K562 (cell line): ENCODE data around the gene MED17. TPM values are rescaled to one million over a fixed set of nuclear protein-coding genes. Genes with fewer than 3 reads are reported as not detected.
"Not testable (repeated sequence)": the region's sequence is repeated elsewhere in the genome, so short reads cannot be mapped to it uniquely, and the experiment has no call there.

Experiments
- ATAC-seq: fragments of 200-7000 bp; cut with Tn5 transposase; 3 replicates; pipeline ENCODE4 v1.9.1; 2020; ENCODE audit warnings: moderate library complexity
- BruUV-seq: library from RNA; stranded (reverse); fragments of 400-500 nt; replicated peaks from 2 replicates; lab custom pipeline; 2021; lab: Mats Ljungman, UMichigan
- CTCF ChIA-PET: fragments of 300-600 bp; formaldehyde crosslinking; extraction: SDS; loops from one replicate; lab custom pipeline; 2021; ENCODE audit warnings: low intra/inter-chr PET ratio; lab: Yijun Ruan, JAX
- POLR2A ChIA-PET: fragments of 300-600, 350-650 bp; sonication (Branson Sonifier 250); formaldehyde crosslinking; extraction: SDS; loops from one replicate; lab custom pipeline; 2021; ENCODE audit warnings: antibody characterized with exemption, inconsistent platforms; lab: Yijun Ruan, JAX
- DNase-seq, 4 experiments: peaks; one replicate each; pipeline versions ENCODE4 v3.0.0 to v3.0.0-alpha.2; 2011 to 2018; ENCODE audit warnings: low spot score in 3 of 4, mixed read lengths in 3 of 4; ENCODE audit errors: extremely low read depth in 1 of 4
- FAIRE-seq: peaks from 2 replicates; lab custom pipeline; 2011; peaks lifted over from hg19 to GRCh38; lab: Jason Lieb, UNC
- H2AFZ ChIP-seq: 2 replicates; pipeline ENCODE4 v1.6.0; 2011; ENCODE audit warnings: low read depth, low read length, control low read depth, inconsistent platforms
- H3K27ac ChIP-seq: fragments of 200-600 bp; 3 replicates; pipeline ENCODE4 v1.8.0; 2011; ENCODE audit warnings: low read depth, mild to moderate bottlenecking, control low read depth, inconsistent platforms, low read length, moderate library complexity, mixed read lengths; ENCODE audit errors: extremely low read depth
- H3K27me3 ChIP-seq, 2 experiments: fragments of 300-600 bp in 1 of 2; 2 replicates in 1 of 2; 3 replicates in 1 of 2; pipeline versions ENCODE4 v1.6.0 to v1.8.0; 2011; ENCODE audit warnings: inconsistent platforms in 2 of 2, low read length in 2 of 2, mild to moderate bottlenecking in 1 of 2, mixed read lengths in 1 of 2, moderate library complexity in 1 of 2; ENCODE audit not compliant: control insufficient read depth in 2 of 2, insufficient read depth in 2 of 2
- H3K36me3 ChIP-seq: fragments of 300-600 bp; 3 replicates; pipeline ENCODE4 v1.8.0; 2011; ENCODE audit warnings: mild to moderate bottlenecking, low read length, inconsistent platforms; ENCODE audit not compliant: control insufficient read depth, insufficient read depth
- H3K4me1 ChIP-seq, 2 experiments: fragments of 200-600 bp in 1 of 2; replicated peaks in 1 of 2; 2 replicates in 1 of 2; 3 replicates in 1 of 2; pipeline versions ENCODE4 v1.5.1 to v1.8.0; 2011; ENCODE audit warnings: inconsistent platforms in 2 of 2, low read length in 2 of 2, mild to moderate bottlenecking in 1 of 2, mixed read lengths in 1 of 2, moderate library complexity in 1 of 2; ENCODE audit not compliant: control insufficient read depth in 2 of 2, insufficient read depth in 2 of 2
- H3K4me2 ChIP-seq: 2 replicates; pipeline ENCODE4 v1.6.1; 2011; ENCODE audit warnings: low read length, control low read depth, inconsistent platforms, mixed read lengths; ENCODE audit not compliant: insufficient read depth
- H3K4me3 ChIP-seq: fragments of 200-600 bp; sonication (generic), shearing (Covaris generic); 2 replicates; pipeline ENCODE4 v1.5.1; 2016; ENCODE audit warnings: control low read depth, inconsistent platforms
- H3K79me2 ChIP-seq: fragments of 200-600 bp; 3 replicates; pipeline ENCODE4 v1.8.0; 2011; ENCODE audit warnings: low read length, inconsistent platforms; ENCODE audit not compliant: control insufficient read depth, insufficient read depth
- H3K9ac ChIP-seq, 2 experiments: 2 replicates each; pipeline versions ENCODE4 v1.6.0 to v1.6.1; 2011; ENCODE audit warnings: low read depth in 2 of 2, low read length in 2 of 2, control low read depth in 1 of 2, inconsistent platforms in 1 of 2, mild to moderate bottlenecking in 1 of 2, mixed read lengths in 1 of 2; ENCODE audit not compliant: insufficient read depth in 1 of 2
- H3K9me1 ChIP-seq: one replicate; pipeline ENCODE4 v1.6.0; 2011; ENCODE audit warnings: inconsistent platforms, mild to moderate bottlenecking, low read length, moderate library complexity; ENCODE audit not compliant: control insufficient read depth, insufficient read depth
- H3K9me3 ChIP-seq: replicated peaks from 2 replicates; pipeline ENCODE4 v1.5.1; 2011; ENCODE audit warnings: low read depth, low read length, inconsistent platforms; ENCODE audit not compliant: control insufficient read depth, insufficient read depth
- H4K20me1 ChIP-seq: replicated peaks from 2 replicates; pipeline ENCODE4 v1.6.1; 2011; ENCODE audit warnings: low read length, inconsistent platforms, mixed read lengths; ENCODE audit not compliant: control insufficient read depth, insufficient read depth
- RBFOX2 ChIP-seq: fragments of 200-400 bp; formaldehyde crosslinking; IDR thresholded peaks from 2 replicates; pipeline ENCODE4 v1.6.1; 2017; ENCODE audit warnings: low read depth, mild to moderate bottlenecking, low read length, moderate library complexity
- RBM25 ChIP-seq: fragments of 200-400 bp; formaldehyde crosslinking; IDR thresholded peaks from 2 replicates; pipeline ENCODE4 v1.6.1; 2018; ENCODE audit warnings: low read length, low read depth, moderate library complexity; ENCODE audit not compliant: severe bottlenecking
- SNIP1 ChIP-seq: fragments of 450-650 bp; IDR thresholded peaks from 2 replicates; pipeline ENCODE4 v1.7.1; 2017; ENCODE audit warnings: low read depth, mild to moderate bottlenecking
- ZNF146 ChIP-seq: IDR thresholded peaks from one replicate; pipeline ENCODE4 v1.6.1; 2018; ENCODE audit warnings: missing compliant biosample characterization; ENCODE audit not compliant: unreplicated experiment
- WGBS: fragments of 100-300 bp; shearing (Covaris generic); methylation state at CpG from one replicate; pipeline ENCODE4 v1.1.6; 2016; ENCODE audit warnings: low coverage, mixed read lengths; ENCODE audit not compliant: insufficient coverage; ENCODE audit errors: missing lambda C conversion rate; 5-methylcytosine and 5-hydroxymethylcytosine counted together
- in situ Hi-C: fragments of 300-500 bp; cut with MboI; formaldehyde crosslinking; loops from 4 replicates; pipeline ENCODE4 v1.15.0; 2018; ENCODE audit warnings: inconsistent platforms, mixed read lengths
- intact Hi-C: fragments of 100-400 bp; cut with micrococcal nuclease; formaldehyde crosslinking; loops from 2 replicates; pipeline ENCODE4 v1.14.2; 2022
- polyA plus RNA-seq, 8 experiments: library from polyadenylated mRNA; depleted of rRNA in 4 of 8; stranded (reverse) in 5 of 8; unstranded in 3 of 8; fragments of >200 nt; fragmentation: Nextera tagmentation in 2 of 8; fragmentation: Illumina TruSeq in 1 of 8; extraction: Ambion mirVana in 2 of 8; extraction: Trizol in 1 of 8; gene quantifications; 2 replicates each; pipeline versions ENCODE4 v1.2.1 to v1.2.3, GENCODE V29; 2011 to 2014; ENCODE audit warnings: inconsistent platforms in 1 of 8, missing spikeins in 1 of 8
- total RNA-seq, 7 experiments: library from RNA; depleted of rRNA in 6 of 7; stranded (reverse); fragments of >200 nt in 6 of 7; fragmentation: Illumina TruSeq in 2 of 7; extraction: Trizol in 2 of 7; gene quantifications; 2 replicates each; pipeline versions ENCODE4 v1.2.1 to v1.2.3, GENCODE V29; 2011 to 2021; ENCODE audit warnings: low replicate concordance in 1 of 7

MED17 gene
- total and polyA plus RNA-seq, 9 of the 15 experiments (the other 6 are each of a cell fraction or from before 2014, with no cell fraction given) = 6.7 to 34.7 (median 26.8) TPM

GRCh38 chr11:93757924-93758865 lies 25.9 kb upstream of the MED17 start:
- Histone ChIP-seq H3K4me1 (peaks cover 6 to 9% of the 10 kb centered on the region in 2 experiments; a peak in 4 of 5 replicates), H2AFZ (no peak overlapping the region), H3K4me3 (no peak overlapping the region), H3K36me3 (peaks cover 35% of the 10 kb centered on the region), H3K4me2 (no peak overlapping the region), H3K9ac (peak overlapping the region in 1 of 2 experiments; percentile 58; a peak in 1 of 4 replicates), H3K9me3 (no peaks in the 10 kb centered on the region), H3K79me2 (no peaks in the 10 kb centered on the region), H3K27ac (no peak overlapping the region), H3K27me3 (no peaks in the 10 kb centered on the region), H4K20me1 (no peaks in the 10 kb centered on the region), H3K9me1 (no peaks in the 10 kb centered on the region)
- ChIA-PET POLR2A (interaction anchor here (1.2 kb wide), 1 partner anchor 17 kb away, joined by 7 read pairs; the partner anchor contains the start of genes C11orf54 and TAF1D), CTCF (no interaction called here)
- ATAC-seq (no peak; the same call in 2 of the 3 replicates), FAIRE-seq (no peak), DNase-seq (no peak)
- BruUV-seq = no TSS peak
- intact Hi-C loops = no loop called here
- WGBS = 92% methylated on average over 25 of the region's 38 CpGs
- in situ Hi-C loops = no loop called here
- TF ChIP-seq SNIP1 = no peak
- TF ChIP-seq RBFOX2 = 0 out of 2 replicates have a peak, but pooled peaks have one; percentile 16

- POLR2A ChIA-PET, intact Hi-C loops, in situ Hi-C loops, ATAC-seq, H3K9me1 ChIP-seq, H3K27ac ChIP-seq, H3K9me3 ChIP-seq, DNase-seq, H3K4me1 ChIP-seq, BruUV-seq, H4K20me1 ChIP-seq, H3K4me3 ChIP-seq, H2AFZ ChIP-seq, H3K79me2 ChIP-seq, H3K27me3 ChIP-seq, H3K9ac ChIP-seq, H3K4me2 ChIP-seq, CTCF ChIA-PET, FAIRE-seq: not testable (repeated sequence)
- TF ChIP-seq ZNF146 (CRISPR knock-in tag) = peak; percentile 90
- peak; percentile 16 for TF ChIP-seq RBM25
- 81% methylated on average over 4 of the region's 4 CpGs for whole genome bisulfite sequencing
- H3K36me3 ChIP-seq = peaks cover 32% of the 10 kb centered on the region
These were observed 25.0 kb upstream of the MED17 start for GRCh38 chr11:93759123-93759522.
